ENCODE measurements around the gene FAM120B.

Gene FAM120B

GRCh38 chr6:170273191-170273590 lies 33.4 kb upstream of the FAM120B start:
- no peak for DNase-seq

- no peak for DNase-seq
Observed at GRCh38 chr6:170273681-170274080, 32.9 kb upstream of the FAM120B start.

- DNase-seq = no peak
Observed at GRCh38 chr6:170274713-170275560, 31.6 kb upstream of the FAM120B start.

DNA sequence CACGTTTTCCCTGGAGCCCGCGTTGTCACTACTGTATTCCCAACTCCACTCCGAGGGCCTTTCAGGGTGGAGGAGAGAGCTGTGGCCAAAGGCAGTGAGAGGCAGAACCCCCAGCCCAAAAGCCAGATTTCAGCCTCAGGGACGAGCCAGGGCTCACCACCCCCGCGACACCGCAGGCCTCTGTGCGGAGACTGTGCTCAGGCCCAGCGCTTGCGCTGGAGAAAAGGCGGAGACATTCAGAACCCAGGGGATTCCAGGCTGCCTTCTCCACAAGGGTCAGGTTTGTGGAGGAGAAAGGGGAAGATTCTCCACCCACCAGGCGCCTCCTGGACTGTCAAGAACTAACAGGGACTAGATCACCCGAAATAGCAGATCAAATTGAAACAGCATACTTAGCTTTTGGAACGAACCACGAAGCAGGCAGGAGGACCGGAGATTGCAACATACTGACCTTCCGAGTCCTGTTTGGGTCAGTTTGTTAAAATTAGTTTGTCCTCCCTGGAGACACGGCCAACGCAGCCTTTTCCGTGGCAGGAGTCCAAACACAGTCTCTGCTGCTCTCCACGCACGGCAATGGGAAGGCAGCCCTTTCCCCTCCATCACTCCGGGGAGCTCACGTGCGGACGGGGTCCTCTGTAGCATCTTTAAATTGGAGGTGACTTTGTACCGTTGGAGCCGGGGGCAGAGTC lies 30.0 kb upstream of the FAM120B start:
- DNase-seq = no peak

GRCh38 chr6:170277893-170278742 lies 28.4 kb upstream of the FAM120B start:
- DNase-seq = no peak

- no peak for DNase-seq
Observed at GRCh38 chr6:170278743-170279094, 27.8 kb upstream of the FAM120B start.

DNA sequence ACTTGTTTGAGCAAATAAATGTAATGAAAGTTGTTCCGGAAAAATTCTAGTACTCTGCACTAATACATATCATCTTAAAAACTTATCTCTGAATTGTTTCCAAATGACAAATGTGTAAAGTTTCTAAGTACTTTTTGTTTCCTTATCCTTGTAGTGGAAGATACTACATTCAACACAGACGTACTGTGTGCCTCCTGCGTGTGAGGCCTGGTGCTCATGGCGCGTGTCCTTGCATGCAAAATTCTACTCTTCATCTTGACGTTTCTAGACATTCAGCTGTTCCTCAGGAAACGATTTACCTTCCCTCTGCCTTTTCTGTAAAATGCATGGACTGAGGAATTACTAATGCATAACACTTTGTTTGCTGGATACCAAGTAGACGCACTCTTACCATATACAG lies 27.1 kb upstream of the FAM120B start:
- DNase-seq = no peak

- DNase-seq = peak; percentile 49 to 71
Observed at GRCh38 chr6:170279977-170280688, 26.4 kb upstream of the FAM120B start.

DNA sequence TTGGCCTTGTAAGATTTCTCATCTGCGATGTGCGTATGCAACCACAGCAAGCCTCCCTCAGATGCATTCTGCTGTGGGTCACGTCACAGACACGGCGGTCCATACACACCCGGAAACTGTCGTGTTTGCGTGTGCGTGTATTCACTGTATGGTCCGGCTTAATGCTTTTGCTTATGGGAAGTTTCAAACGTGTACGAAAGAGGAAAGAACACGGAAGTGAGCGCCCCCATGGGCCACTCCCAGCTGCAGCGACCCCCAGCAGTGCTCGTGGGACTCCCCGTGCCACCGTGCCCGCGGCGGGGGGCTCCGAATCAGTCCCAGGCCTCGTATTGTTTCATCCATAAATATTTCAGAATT lies 25.9 kb upstream of the FAM120B start:
- no peak for DNase-seq

DNA sequence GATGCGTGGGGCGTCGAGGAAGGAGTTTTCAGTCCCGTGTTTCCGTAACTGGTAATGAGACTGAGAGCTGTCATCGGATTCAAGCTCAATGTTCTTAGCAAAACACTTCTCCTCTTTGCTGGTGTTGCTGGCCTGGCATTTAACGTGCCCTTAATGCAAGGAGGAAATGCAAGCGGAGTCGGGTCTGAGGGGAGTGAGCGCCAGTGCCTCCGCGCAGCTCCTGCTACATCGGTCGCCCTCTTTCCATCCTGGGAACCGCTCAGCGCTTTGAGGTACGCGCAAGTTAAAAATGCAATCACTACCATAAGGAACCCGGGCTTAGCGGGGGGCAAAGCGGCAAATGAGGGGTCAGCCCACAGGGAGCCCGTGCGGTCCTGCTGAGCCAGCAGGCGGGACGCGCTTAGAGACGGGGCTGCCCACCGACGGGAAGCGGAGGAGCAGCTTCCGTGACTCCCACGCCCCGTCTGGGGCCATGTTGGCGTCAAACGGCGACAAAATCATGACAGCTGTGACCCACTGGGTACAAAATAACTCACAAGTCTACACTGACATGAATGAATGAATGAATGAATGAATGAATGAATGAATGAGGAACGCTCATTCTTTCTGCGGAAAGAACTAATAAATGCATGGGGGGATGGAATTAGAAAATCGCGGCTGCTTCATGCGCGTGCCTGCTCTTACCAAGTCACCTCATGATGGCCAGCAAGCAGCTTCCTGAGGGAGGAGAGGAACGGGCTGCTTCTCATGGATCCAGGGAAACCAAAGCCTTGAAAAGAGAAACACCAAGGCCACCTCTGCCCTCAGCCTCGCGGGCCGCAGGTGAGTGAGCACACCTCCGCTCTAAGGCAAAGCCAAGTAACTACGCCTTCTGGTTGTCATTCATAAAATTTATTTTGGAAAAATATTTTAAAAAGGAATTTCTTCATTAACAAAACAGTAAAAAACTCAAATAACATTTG lies 24.9 kb upstream of the FAM120B start:
- no peak for DNase-seq

DNA sequence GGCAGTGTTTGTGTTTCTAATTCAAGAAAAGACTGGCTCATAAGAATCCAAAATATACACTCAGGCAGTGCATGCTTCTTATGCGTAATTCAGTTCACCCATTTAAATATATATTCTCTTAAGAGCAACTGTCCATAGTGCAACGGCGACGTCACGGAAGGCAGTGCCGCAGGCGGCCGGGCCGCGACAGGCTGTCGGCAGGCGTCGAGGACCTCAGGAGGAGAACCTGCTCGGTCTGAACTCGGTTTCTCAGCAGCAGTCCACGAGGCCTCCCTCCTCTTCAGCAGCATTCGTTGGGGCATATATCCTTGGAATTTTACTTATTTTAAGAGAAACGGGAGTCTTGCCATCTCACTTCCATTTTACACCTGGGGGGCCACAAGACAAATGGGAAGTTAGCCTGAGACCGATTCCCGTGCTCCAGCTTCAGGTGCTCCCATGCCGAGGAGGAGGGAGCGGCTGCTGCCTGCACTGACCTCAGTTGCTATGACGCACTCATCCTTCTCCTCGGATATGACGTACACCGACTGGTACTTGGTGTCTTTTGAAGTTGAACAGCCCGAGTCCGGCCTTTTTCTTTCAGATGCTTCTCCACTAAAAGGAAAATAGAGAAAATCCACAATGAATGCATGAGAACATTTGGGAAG lies 23.9 kb upstream of the FAM120B start:
- no peak for DNase-seq

- no peak for DNase-seq
Observed at GRCh38 chr6:170283212-170284081, 23.1 kb upstream of the FAM120B start.

DNA sequence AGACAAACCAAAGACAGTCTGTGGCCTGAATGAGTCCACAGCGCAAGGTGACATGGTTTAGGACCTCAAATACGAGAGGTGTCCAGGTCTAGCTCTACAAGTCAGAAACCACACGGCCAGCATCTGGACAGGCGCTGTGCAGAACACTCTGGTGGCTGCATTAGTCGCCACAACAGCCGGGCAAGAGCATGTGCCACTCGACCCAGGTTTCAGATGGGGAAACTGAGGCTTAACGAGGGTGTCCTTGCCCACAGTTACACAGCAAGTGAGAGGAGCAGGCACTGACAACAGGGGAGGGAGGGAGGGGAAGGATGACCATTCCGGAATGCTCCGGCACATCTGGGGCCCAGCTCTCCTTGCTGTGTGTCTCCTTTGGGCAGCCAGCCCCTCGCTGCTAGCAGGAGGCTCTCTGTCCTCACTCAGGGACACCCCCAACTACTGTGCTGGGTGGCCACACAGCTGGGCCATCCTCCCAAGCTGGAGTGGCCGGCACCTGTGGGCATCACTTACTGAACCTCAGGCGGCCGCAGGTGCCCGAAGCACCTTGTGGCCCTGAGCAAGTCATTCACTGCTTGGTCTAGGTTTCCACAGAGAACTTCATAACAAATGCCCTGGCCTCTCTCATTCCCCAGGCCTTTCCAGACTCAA lies 22.3 kb upstream of the FAM120B start:
- no peak for DNase-seq

DNA sequence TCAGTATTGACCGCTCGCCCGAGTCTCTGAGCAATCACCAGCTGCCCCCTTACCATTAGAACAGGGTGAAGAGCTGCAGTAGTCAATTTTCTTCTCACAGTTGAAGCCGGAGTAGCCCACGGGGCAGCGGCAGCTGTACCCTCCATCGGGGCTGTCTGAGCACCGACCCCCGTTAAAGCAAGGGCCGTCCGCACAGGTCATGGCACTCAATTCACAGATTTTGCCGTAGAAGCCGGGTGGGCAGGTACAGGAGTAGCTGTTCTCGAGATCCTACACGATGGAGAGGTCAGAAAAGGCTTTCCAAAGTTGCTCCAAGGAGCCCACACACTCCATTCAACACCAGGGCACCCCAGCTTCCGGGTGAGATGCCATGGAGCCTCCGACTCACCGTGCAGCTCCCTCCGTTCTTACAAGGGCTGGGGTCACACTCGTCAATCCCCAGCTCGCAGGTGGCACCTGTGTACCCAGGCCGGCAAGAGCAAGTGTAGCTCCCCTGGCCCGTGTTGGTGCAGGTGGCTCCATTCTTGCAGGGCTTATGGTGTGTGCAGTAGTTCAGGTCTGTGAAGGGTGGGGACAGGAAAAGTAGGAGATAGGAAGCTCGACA lies 21.6 kb upstream of the FAM120B start:
- no peak for DNase-seq

GRCh38 chr6:170285482-170285881 lies 21.1 kb upstream of the FAM120B start:
- no peak for DNase-seq

DNA sequence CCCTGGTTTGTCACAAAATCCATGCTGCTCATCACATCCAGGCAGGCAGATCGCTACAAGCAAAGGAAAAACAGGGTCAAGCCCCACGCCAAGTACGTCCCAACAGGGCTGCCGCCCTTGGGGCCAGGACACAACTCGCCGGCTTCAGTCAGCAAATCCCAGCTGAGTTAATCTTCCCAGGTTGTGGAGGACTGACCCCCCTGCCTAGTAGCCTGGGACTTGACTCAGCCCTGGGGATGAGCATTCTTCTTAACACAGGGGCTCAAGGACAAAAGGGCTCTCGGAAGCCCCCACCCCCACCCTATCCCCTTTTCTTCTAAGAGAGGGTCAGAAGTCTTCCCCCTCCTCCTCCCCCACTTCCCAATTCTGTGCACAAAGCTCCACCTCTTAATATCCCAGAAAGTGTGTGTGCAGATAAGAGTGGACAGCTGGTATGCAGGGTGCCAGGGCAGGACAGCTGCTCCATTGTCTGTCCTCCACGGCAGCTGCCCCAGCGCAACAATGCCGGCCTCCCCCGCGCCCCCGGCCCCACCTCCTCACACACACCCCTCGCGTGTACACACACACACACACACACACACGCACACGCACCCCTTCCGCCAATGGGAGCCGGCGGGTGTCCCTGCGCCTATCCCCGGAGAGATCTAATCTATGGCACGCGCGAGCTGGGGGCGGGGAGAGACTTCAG lies 20.2 kb upstream of the FAM120B start:
- DNase-seq = no peak

- no peak for DNase-seq
Observed at GRCh38 chr6:170286934-170287265, 19.7 kb upstream of the FAM120B start.

DNA sequence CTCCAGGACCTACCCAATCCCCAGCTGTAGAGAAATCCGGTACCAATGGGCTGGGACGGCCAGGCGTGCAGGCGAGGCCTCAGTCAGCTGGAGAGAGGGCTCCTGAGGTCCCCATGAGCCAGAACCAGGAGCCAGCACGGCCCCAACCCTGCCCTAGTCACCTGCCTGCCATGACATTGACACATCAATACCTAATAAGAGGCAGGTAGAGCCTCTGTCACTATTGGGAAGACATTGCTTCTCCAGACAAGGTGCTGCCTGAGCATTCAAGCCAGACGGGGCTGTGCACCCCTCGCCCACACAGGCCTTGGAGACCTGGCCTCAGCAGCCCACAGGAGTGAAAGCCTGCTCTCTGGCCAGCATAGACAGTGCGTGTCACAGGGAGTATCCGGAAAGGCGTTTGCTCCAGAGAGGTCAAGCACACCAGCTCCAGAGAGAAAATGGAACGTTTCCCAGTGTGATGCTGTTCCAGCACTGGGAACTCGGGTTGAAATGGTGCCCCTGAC lies 19.1 kb upstream of the FAM120B start:
- no peak for DNase-seq

Measured in NCI-H1930 (cell line).